Activated CD8-positive, alpha-beta memory T cell treated with anti-CD3 and anti-CD28 coated beads, Interleukin-2, amount 50 U/mL, for 1 hour (primary cell): ENCODE results near the gene PALM.

Experiments used
- DNase-seq: peaks from one replicate; pipeline ENCODE4 v3.0.0-alpha.2; 2020; ENCODE audit errors: extremely low read depth

The PALM gene

GRCh38 chr19:782878-783668 is 74.3 kb downstream of the PALM start:
- no peak for DNase-seq

GRCh38 chr19:784541-784940 is 75.8 kb downstream of the PALM start:
- DNase-seq, result no peak

- DNase-seq, result no peak
These were observed 78.8 kb downstream of the PALM start for GRCh38 chr19:787536-787935.

GRCh38 chr19:788686-788982 is 79.9 kb downstream of the PALM start:
- no peak for DNase-seq

GRCh38 chr19:788983-789700 is 80.4 kb downstream of the PALM start:
- DNase-seq, result no peak

- DNase-seq, result no peak
These were observed 80.9 kb downstream of the PALM start for GRCh38 chr19:789701-790060.

- no peak for DNase-seq
These were observed 82.4 kb downstream of the PALM start for GRCh38 chr19:791007-791566.

GRCh38 chr19:791567-792305 is 83.0 kb downstream of the PALM start:
- no peak for DNase-seq

GRCh38 chr19:792306-792885 is 83.7 kb downstream of the PALM start:
- no peak for DNase-seq

- no peak for DNase-seq
These were observed 85.1 kb downstream of the PALM start for GRCh38 chr19:793806-794205.

- DNase-seq, result no peak
These were observed 86.4 kb downstream of the PALM start for GRCh38 chr19:795073-795611.

- DNase-seq, result no peak
These were observed 87.2 kb downstream of the PALM start for GRCh38 chr19:795691-796581.

GRCh38 chr19:796692-797527 is 88.2 kb downstream of the PALM start, which contains the start of gene PTBP1:
Gene PTBP1 (plus strand): TSS chr19:797452. CDS start chr19:797498, 46 bp downstream.
- DNase-seq, result peak; percentile 98
